ENCODE measurements around the gene C19orf12. TPM values are rescaled to one million over a fixed set of nuclear protein-coding genes. Genes with fewer than 3 reads are reported as not detected.

Gene C19orf12
- total RNA-seq, 1 experiment from 2014 or later, result 17.5 TPM

DNA sequence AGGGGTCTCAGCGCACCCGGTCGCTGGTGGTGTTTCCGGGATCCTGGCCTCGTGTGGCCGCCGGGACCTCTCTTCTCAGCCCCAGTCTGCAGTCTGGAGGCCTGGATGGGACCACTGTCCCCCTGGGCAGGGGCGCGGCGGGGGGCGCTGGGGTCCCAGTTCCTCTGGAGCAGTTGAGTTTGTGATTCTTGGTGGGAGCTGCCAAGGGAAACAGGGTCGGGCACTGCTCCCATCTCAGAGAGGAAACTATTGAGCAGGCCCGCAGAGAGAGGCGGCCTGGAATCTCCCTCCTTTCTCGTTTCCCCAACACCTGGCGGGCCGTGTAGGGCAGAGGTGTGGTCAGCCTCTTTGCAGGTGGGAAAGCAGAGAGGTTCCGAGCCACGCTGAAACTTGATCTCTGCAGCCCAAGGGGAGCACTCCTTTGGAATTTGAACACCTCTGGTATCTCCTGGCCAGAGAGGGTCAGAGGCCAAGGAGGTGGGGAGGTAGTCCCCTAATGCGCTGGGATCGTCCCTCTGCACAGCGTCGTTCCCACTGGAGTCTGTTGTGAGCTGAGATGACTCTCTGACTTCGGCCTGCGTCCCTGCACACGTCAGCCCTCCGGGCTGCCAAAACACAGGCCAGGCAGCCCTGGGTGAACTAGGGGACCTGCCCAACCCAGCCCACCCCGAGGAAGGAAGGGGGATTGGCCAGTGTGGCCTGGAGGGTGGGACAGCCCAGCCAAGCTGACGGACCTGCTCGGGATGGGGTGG, 49.1 kb downstream of the C19orf12 start:
- DNase-seq, result peak; percentile 28
- H3K36me3 Mint-ChIP-seq (ENCODE audit: insufficient read depth, unreplicated experiment), result peaks cover 8% of the 10 kb centered on the region
- CTCF ChIA-PET, result interaction anchor here (0.6 to 1.1 kb wide), 3 partner anchors 26 to 60 kb away, joined by 3 read pairs; partner anchors contain the start of gene POP4
- H3K9me3 Mint-ChIP-seq (ENCODE audit: low read depth, unreplicated experiment), result no peaks in the 10 kb centered on the region
- no peaks in the 10 kb centered on the region for H3K27me3 Mint-ChIP-seq (ENCODE audit: unreplicated experiment)
- H3K4me1 Mint-ChIP-seq (ENCODE audit: low read depth, unreplicated experiment), result peaks cover 3% of the 10 kb centered on the region
- BruUV-seq (replicated peaks), result TSS peak; percentile 18
- no peak for TF ChIP-seq CTCF (IDR thresholded peaks at IDR 0.05; ENCODE audit: unreplicated experiment)
- H3K4me3 Mint-ChIP-seq (ENCODE audit: low read depth, unreplicated experiment), result peak overlapping the region; percentile 81
- H3K27ac Mint-ChIP-seq (ENCODE audit: unreplicated experiment), result no peak overlapping the region
- intact Hi-C loops (cut with micrococcal nuclease; ENCODE audit: unreplicated experiment), result no loop called here

- TF ChIP-seq CTCF (IDR thresholded peaks at IDR 0.05; ENCODE audit: unreplicated experiment), result no peak
- no TSS peak for BruUV-seq (replicated peaks)
- Mint-ChIP-seq H3K4me1 (ENCODE audit: low read depth, unreplicated experiment) (no peaks in the 10 kb centered on the region), H3K36me3 (ENCODE audit: insufficient read depth, unreplicated experiment) (peaks cover 8% of the 10 kb centered on the region), H3K9me3 (ENCODE audit: low read depth, unreplicated experiment) (no peaks in the 10 kb centered on the region), H3K4me3 (ENCODE audit: low read depth, unreplicated experiment) (peak within 1 kb of the TSS; percentile 81), H3K27ac (ENCODE audit: unreplicated experiment) (peak within 1 kb of the TSS; percentile 11), H3K27me3 (ENCODE audit: unreplicated experiment) (no peaks in the 10 kb centered on the region)
- CTCF ChIA-PET, result interaction anchor here (0.5 to 1.1 kb wide), 3 partner anchors 51 to 59 kb away, joined by 3 read pairs; partner anchors contain the start of gene POP4
- peak; percentile 93 for DNase-seq
- intact Hi-C loops (cut with micrococcal nuclease; ENCODE audit: unreplicated experiment), result no loop called here
Observed at GRCh38 chr19:29665215-29665825, 49.7 kb downstream of the C19orf12 start, which contains the start of gene PLEKHF1. Gene PLEKHF1 (plus strand): TSS chr19:29665461. CDS start chr19:29673840, 8,379 bp downstream.

GRCh38 chr19:29664753-29665214, 50.3 kb downstream of the C19orf12 start:
- no TSS peak for BruUV-seq (replicated peaks)
- intact Hi-C loops (cut with micrococcal nuclease; ENCODE audit: unreplicated experiment), result no loop called here
- CTCF ChIA-PET, result interaction anchor here (0.5 to 1.1 kb wide), 3 partner anchors 52 to 58 kb away, joined by 3 read pairs; partner anchors contain the start of gene POP4
- Mint-ChIP-seq H3K27me3 (ENCODE audit: unreplicated experiment) (no peaks in the 10 kb centered on the region), H3K4me3 (ENCODE audit: low read depth, unreplicated experiment) (peak overlapping the region; percentile 81), H3K4me1 (ENCODE audit: low read depth, unreplicated experiment) (no peaks in the 10 kb centered on the region), H3K9me3 (ENCODE audit: low read depth, unreplicated experiment) (no peaks in the 10 kb centered on the region), H3K27ac (ENCODE audit: unreplicated experiment) (no peak overlapping the region), H3K36me3 (ENCODE audit: insufficient read depth, unreplicated experiment) (peaks cover 8% of the 10 kb centered on the region)
- TF ChIP-seq CTCF (IDR thresholded peaks at IDR 0.05; ENCODE audit: unreplicated experiment), result no peak
- no peak for DNase-seq

DNA sequence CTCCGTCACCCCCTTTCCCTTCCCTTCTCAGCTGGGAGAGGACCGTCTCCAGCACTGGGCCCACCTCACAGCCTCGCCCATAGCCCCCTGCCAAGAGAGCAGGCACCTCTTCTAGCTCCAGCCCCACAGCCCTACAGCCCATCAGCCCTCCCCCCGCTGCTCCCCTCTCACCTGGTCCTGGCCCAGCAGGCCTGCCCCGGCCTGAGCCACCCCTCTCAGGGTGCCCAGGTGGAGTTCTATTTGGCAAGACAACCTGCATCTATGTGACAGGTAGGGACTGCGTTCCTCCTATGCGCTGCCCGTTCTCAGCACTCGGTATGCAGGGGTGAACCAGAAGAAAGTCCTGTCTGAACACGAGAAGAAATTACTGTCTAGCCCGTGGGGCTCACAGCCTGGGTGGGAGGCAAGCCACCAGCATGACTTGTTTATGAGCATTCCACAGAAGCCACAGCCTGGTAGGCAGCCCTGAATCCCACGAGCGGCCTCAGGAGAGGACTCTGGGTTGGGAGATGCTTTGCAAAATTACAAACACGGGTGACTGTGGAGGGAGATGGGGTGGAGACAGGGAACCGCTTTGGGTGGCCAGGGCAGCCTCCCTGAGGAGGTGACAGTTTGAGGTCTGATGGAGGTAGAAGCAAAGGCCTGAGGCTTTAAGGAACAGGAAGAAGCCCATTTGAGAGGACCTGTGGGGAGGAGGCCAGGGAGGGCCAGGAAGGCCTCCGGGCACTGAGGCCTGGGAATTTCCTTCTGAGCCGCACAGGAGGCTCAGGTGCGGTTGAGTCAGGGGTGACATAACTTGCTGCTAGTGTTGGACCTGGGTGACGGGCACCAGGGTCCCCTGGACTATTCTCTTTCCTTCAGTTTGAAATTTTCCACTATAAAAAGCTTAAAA, 51.0 kb downstream of the C19orf12 start:
- BruUV-seq (replicated peaks), result no TSS peak
- CTCF ChIA-PET, result interaction anchor here (0.7 to 1.1 kb wide), 2 partner anchors 13 to 58 kb away, joined by 3 to 5 read pairs; partner anchors contain the start of gene POP4
- Mint-ChIP-seq H3K4me1 (ENCODE audit: low read depth, unreplicated experiment) (no peaks in the 10 kb centered on the region), H3K9me3 (ENCODE audit: low read depth, unreplicated experiment) (no peaks in the 10 kb centered on the region), H3K36me3 (ENCODE audit: insufficient read depth, unreplicated experiment) (peaks cover 8% of the 10 kb centered on the region), H3K4me3 (ENCODE audit: low read depth, unreplicated experiment) (peak overlapping the region; percentile 81), H3K27me3 (ENCODE audit: unreplicated experiment) (no peaks in the 10 kb centered on the region), H3K27ac (ENCODE audit: unreplicated experiment) (peak overlapping the region; percentile 11)
- intact Hi-C loops (cut with micrococcal nuclease; ENCODE audit: unreplicated experiment), result no loop called here
- no peak for DNase-seq
- TF ChIP-seq CTCF (IDR thresholded peaks at IDR 0.05; ENCODE audit: unreplicated experiment), result no peak
